C4-2B (cell line): Measurements from ENCODE around the gene SLC4A4.
"Not testable (repeated sequence)": the region's sequence is repeated elsewhere in the genome, so short reads cannot be mapped to it uniquely, and the experiment has no call there.

Source experiments
- H3K27ac ChIP-seq: fragments of 450-650 bp; 2 replicates; pipeline ENCODE4 v1.5.1; 2017
- ZFX ChIP-seq: fragments of 450-650 bp; IDR thresholded peaks from 2 replicates; pipeline ENCODE4 v1.6.1; 2017
- TF ChIP-seq, protein P1 (sequence below): fragments of 450-650 bp; conservative IDR thresholded peaks from 2 replicates; pipeline ENCODE4 v1.5.1; 2017; ENCODE audit warnings: mild to moderate bottlenecking

The SLC4A4 gene

DNA sequence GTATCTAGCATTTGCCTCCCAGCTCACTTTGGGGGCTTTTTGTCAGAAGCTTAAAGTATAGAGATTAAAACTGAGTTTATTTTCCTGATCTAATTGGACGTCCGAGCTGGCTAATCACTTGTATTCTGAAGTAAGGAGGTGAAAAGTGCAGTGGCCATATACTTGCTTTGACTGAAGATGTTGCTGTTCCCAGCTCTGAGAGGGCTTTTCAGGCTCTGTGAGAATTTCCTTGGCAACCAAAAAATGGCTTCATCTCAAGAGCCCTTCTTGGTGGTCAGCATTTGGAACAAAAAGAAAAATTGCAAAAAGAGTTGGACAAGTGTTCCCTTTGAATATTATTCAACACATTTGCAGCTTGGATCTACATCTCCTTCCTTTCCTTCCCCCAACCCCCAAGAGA, 67.0 kb downstream of the SLC4A4 start:
- TF ChIP-seq, protein P1, sequence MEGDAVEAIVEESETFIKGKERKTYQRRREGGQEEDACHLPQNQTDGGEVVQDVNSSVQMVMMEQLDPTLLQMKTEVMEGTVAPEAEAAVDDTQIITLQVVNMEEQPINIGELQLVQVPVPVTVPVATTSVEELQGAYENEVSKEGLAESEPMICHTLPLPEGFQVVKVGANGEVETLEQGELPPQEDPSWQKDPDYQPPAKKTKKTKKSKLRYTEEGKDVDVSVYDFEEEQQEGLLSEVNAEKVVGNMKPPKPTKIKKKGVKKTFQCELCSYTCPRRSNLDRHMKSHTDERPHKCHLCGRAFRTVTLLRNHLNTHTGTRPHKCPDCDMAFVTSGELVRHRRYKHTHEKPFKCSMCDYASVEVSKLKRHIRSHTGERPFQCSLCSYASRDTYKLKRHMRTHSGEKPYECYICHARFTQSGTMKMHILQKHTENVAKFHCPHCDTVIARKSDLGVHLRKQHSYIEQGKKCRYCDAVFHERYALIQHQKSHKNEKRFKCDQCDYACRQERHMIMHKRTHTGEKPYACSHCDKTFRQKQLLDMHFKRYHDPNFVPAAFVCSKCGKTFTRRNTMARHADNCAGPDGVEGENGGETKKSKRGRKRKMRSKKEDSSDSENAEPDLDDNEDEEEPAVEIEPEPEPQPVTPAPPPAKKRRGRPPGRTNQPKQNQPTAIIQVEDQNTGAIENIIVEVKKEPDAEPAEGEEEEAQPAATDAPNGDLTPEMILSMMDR: no peak
- no peak for TF ChIP-seq ZFX
- H3K27ac ChIP-seq: no peak overlapping the region

DNA sequence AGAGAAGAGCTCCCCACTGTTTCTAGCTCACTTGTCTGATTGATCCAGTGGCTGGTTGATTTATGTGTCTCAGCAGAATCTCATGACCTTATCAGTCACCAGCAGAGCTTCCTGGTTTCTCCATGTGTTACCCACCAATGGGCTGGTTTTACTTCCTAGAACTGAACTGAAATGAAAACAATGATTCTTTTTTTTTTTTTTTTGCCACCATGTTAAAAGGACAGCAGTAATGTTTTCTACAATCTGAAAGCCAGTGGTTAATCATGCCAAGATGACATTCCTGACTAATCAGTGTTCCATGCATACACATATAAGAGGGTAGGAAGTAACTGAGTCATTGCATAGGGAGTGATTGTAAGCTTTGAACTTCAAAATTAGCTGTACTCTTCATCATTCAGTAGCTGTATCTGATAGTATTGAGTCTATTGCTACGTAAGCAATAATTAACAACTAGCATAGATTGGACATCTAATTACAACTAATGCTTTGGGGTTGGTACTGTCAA, 67.7 kb downstream of the SLC4A4 start:
- H3K27ac ChIP-seq: no peak overlapping the region

DNA sequence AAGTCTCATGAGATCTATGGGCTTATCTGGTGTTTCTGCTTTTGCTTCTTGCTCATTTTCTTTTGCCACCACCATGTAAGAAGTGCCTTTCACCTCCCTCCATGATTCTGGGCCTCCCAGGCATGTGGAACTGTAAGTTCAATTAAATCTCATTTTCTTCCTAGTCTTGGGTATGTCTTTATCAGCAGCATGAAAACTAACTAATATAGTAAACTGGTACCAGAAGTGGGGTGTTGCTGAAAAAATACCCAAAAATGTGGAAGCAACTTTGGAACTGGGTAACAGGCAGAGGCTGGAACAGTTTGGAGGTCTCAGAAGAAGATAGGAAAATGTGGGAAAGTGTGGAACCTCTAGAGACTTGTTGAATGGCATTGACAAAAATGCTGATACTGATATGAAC, 70.1 kb downstream of the SLC4A4 start:
- not testable (repeated sequence) for H3K27ac ChIP-seq

More for the DNA sequence above, 67.7 kb downstream of the SLC4A4 start:
- TF ChIP-seq, protein P1: no peak
- TF ChIP-seq ZFX: no peak

DNA sequence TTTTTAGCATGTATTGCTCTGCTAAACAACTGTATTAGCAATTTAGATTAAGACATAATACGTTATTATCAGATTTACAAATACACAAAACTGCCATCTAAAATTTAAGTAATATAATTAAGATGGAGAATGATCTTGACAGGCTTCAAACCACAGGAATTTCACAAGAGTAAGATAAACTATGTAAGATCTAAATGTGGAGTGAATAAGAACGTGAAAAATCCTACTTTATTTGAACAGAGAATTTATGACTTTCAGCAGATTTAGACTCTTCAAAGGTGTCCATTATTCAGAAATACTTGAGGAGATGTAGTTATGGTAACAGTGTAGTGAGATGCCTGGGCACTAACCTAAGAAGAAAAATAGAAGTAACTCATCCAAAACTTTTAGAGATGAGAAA, 73.2 kb downstream of the SLC4A4 start:
- H3K27ac ChIP-seq: no peak overlapping the region
- TF ChIP-seq, protein P1: no peak
- TF ChIP-seq ZFX: no peak

DNA sequence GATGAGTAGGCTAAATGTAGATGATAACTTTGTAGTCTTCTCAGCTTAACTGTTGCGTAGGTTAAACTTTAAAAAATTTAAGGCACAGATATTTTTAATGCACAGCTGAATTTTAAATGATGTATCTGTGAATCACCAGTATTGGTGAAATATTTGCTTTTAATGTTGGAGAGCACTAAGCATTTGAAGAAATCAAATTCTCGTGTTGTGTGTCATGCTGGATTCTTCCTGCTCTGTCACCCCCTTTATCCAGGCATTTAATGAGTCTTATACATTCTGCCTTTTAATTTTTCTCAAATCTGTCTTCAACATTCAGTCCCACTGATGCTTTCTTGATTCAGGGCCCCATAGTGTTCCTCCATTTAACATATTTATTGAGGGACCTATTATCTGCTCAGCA, 76.7 kb downstream of the SLC4A4 start:
- TF ChIP-seq ZFX: no peak
- no peak overlapping the region for H3K27ac ChIP-seq

DNA sequence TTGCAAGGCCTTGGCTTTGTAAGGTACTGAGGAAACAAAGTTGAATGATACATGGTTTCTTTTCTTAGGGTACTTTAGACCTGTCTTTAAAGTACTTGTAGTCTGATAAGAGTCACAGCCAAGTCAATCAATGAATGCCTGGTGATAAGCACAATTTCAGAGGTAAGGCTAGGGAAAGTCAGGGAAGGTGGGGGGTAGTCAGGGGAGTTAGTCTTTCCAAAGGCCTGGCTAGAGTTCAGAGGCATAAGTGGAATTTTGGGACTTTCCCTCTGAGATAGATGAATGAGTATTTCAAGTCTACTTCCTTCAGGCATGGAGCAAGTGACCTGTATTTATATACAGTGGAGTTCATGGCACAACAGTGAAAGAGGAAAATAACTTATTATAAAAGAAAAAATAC, 78.3 kb downstream of the SLC4A4 start:
- TF ChIP-seq, protein P1: no peak
- TF ChIP-seq ZFX: no peak
- no peak overlapping the region for H3K27ac ChIP-seq

DNA sequence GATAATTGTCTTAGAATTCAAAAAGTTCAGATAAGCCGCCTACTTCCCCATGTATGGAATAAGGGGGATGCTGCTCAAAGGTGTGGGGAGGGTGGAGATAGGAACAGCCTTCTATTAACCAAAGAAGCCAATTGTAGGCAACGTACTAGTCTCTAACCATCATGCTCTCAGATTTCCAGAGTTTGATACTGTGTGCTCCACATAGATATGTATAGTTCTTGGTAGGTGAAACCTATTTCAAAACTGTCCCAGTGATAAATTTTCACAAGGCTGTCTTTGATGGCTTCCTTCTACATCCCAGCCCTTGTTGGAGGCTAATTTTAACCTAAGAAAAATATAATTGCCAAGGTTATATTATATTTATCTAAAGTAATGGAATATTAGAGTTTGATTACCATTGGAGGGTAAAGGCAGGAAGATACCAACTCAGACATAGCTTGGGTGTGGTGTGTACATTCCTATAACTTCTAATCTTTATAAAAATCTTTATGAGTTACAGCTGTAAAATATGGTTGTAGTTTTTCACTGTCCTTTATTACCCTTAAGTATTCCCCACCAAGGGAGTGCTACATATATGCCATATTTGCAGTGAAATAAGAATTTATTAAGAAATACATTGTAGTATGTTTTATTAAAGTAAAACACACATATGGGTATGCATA, 87.7 kb downstream of the SLC4A4 start:
- H3K27ac ChIP-seq: no peak overlapping the region
- TF ChIP-seq, protein P1: no peak
- no peak for TF ChIP-seq ZFX

DNA sequence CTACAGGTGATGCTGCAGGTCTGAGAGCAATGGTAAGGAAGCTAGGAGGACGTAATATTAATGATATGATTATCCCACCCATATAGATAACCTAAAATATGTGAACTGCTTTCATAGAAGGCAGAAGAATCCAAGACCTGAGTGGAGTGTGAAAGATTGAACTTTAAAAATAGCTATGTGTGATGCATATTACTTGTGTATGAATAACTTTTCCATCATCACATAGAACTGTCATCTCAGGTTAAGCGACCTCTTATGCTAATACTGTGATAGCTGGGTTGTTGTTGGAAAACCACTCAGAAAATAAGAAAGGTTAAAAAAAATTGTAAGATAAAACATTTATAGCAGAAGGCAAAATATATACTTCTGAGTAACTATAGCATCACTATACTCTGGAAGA, 90.3 kb downstream of the SLC4A4 start:
- H3K27ac ChIP-seq: no peak overlapping the region
- TF ChIP-seq ZFX: no peak
- TF ChIP-seq, protein P1: no peak
